Endothelial cell of umbilical vein (primary cell): ENCODE measurements around the gene CEP70. TPM values are rescaled to one million over a fixed set of nuclear protein-coding genes. Genes with fewer than 3 reads are reported as not detected.

Experiments
- BruUV-seq: library from RNA; stranded (reverse); fragments of 400-500 nt; replicated peaks from 2 replicates; lab custom pipeline; 2021; lab: Mats Ljungman, UMichigan
- CTCF ChIA-PET: fragments of 300-600, 350-600 bp; sonication (Branson Sonifier 250); formaldehyde crosslinking; loops from one replicate; lab custom pipeline; 2021; ENCODE audit warnings: antibody characterized with exemption, inconsistent platforms; lab: Charles Lee
- POLR2A ChIA-PET: fragments of 300-600, 350-600 bp; sonication (Branson Sonifier 250); formaldehyde crosslinking; loops from one replicate; lab custom pipeline; 2021; ENCODE audit warnings: antibody characterized with exemption, inconsistent platforms; lab: Charles Lee
- DNase-seq: peaks from one replicate; pipeline ENCODE4 v3.0.0-alpha.2; 2011; ENCODE audit warnings: low read depth, low spot score
- FAIRE-seq: peaks from 2 replicates; lab custom pipeline; 2011; peaks lifted over from hg19 to GRCh38; lab: Jason Lieb, UNC
- H2AFZ ChIP-seq: 2 replicates; pipeline ENCODE4 v1.6.0; 2012; ENCODE audit warnings: low read depth, low read length, control low read depth, inconsistent platforms
- H3K27ac ChIP-seq: 2 replicates; pipeline ENCODE4 v1.5.1; 2011; ENCODE audit warnings: low read depth, mild to moderate bottlenecking, control low read depth, low read length, moderate library complexity; ENCODE audit not compliant: insufficient read depth
- H3K27me3 ChIP-seq, 2 experiments: 2 replicates each; pipeline versions ENCODE4 v1.6.0 to v1.6.1; 2011; ENCODE audit warnings: low read length in 2 of 2, mixed read lengths in 1 of 2; ENCODE audit not compliant: control insufficient read depth in 2 of 2, insufficient read depth in 2 of 2
- H3K36me3 ChIP-seq, 2 experiments: 2 replicates in 1 of 2; 3 replicates in 1 of 2; pipeline ENCODE4 v1.5.1; 2011; ENCODE audit warnings: low read length in 2 of 2, mild to moderate bottlenecking in 1 of 2, moderate library complexity in 1 of 2; ENCODE audit not compliant: control insufficient read depth in 2 of 2, insufficient read depth in 2 of 2; ENCODE audit errors: extremely low read depth in 1 of 2
- H3K4me1 ChIP-seq: 3 replicates; pipeline ENCODE4 v1.5.1; 2011; ENCODE audit warnings: mild to moderate bottlenecking, low read length; ENCODE audit not compliant: control insufficient read depth, insufficient read depth; ENCODE audit errors: extremely low read depth
- H3K4me2 ChIP-seq: 2 replicates; pipeline ENCODE4 v1.6.1; 2011; ENCODE audit warnings: low read length, control low read depth, mixed read lengths; ENCODE audit not compliant: insufficient read depth
- H3K4me3 ChIP-seq, 3 experiments: fragments of 200-600 bp in 1 of 3; sonication (generic), shearing (Covaris generic) in 1 of 3; replicated peaks in 1 of 3; 2 replicates each; pipeline ENCODE4 v1.5.1; 2011 to 2016; ENCODE audit warnings: control low read depth in 3 of 3, low read length in 3 of 3, mild to moderate bottlenecking in 2 of 3, inconsistent platforms in 1 of 3, low read depth in 1 of 3, moderate library complexity in 1 of 3; ENCODE audit not compliant: insufficient read depth in 1 of 3
- H3K79me2 ChIP-seq: 2 replicates; pipeline ENCODE4 v1.6.0; 2012; ENCODE audit warnings: low read length, inconsistent platforms; ENCODE audit not compliant: control insufficient read depth, insufficient read depth
- H3K9ac ChIP-seq: replicated peaks from 2 replicates; pipeline ENCODE3; 2011; ENCODE audit warnings: low read length, control low read depth; ENCODE audit not compliant: insufficient read depth; ENCODE audit errors: extremely low read depth
- H3K9me1 ChIP-seq: replicated peaks from 3 replicates; pipeline ENCODE4 v1.6.0; 2011; ENCODE audit warnings: mild to moderate bottlenecking, low read length; ENCODE audit not compliant: control insufficient read depth, insufficient read depth; ENCODE audit errors: extremely low read depth
- H3K9me3 ChIP-seq: replicated peaks from 2 replicates; pipeline ENCODE4 v1.5.1; 2012; ENCODE audit warnings: low read length, inconsistent platforms; ENCODE audit not compliant: control insufficient read depth, insufficient read depth
- H4K20me1 ChIP-seq: replicated peaks from 2 replicates; pipeline ENCODE3; 2011; ENCODE audit warnings: mild to moderate bottlenecking, low read length; ENCODE audit not compliant: control insufficient read depth, insufficient read depth; ENCODE audit errors: extremely low read depth
- EZH2 ChIP-seq: IDR thresholded peaks from 2 replicates; pipeline ENCODE4 v1.6.1; 2012; ENCODE audit warnings: borderline replicate concordance, low read depth, mild to moderate bottlenecking, moderate library complexity, low read length, inconsistent platforms; ENCODE audit not compliant: severe bottlenecking
- FOS ChIP-seq: IDR thresholded peaks from 2 replicates; pipeline ENCODE4 v1.6.1; 2011; ENCODE audit warnings: mild to moderate bottlenecking, low read length, moderate library complexity, borderline replicate concordance; ENCODE audit not compliant: insufficient read depth
- JUN ChIP-seq: IDR thresholded peaks from 2 replicates; pipeline ENCODE4 v1.6.1; 2011; ENCODE audit warnings: borderline replicate concordance, low read depth; ENCODE audit not compliant: insufficient read length, insufficient read depth
- MYC ChIP-seq: IDR thresholded peaks from one replicate; pipeline ENCODE4 v1.6.1; 2011; ENCODE audit warnings: mild to moderate bottlenecking, low read depth, low read length
- POLR2A ChIP-seq: IDR thresholded peaks from 2 replicates; pipeline ENCODE4 v1.6.1; 2012; ENCODE audit warnings: low read depth, mild to moderate bottlenecking, control low read depth, low read length
- POLR2AphosphoS5 ChIP-seq: IDR thresholded peaks from 2 replicates; pipeline ENCODE4 v1.6.1; 2012; ENCODE audit warnings: low read depth, mild to moderate bottlenecking, control low read depth, low read length, moderate library complexity; ENCODE audit not compliant: insufficient read depth
- dilution Hi-C: fragments of 300-500 bp; cut with MboI; formaldehyde crosslinking; loops from one replicate; pipeline ENCODE4 v1.15.0; 2019; ENCODE audit warnings: low sequenced_read_pairs; ENCODE audit not compliant: extremely low pct_ligation_motif_present
- intact Hi-C: fragments of 100-400 bp; cut with micrococcal nuclease; formaldehyde crosslinking; loops from one replicate; pipeline ENCODE4 v1.10.0; 2022
- polyA plus RNA-seq, 4 experiments: library from polyadenylated mRNA; depleted of rRNA in 3 of 4; stranded (reverse) in 3 of 4; unstranded in 1 of 4; fragments of >200 nt; gene quantifications; 2 replicates each; pipeline versions ENCODE4 v1.2.1 to v1.2.3, GENCODE V29; 2011 to 2012; ENCODE audit warnings: missing spikeins in 1 of 4
- total RNA-seq: library from RNA; stranded (reverse); gene quantifications from 2 replicates; pipeline ENCODE4 v1.2.3, GENCODE V29; 2021

The CEP70 gene
- total and polyA plus RNA-seq, 2 donors (not counting 3 experiments of a cell fraction or from before 2014, with no cell fraction given), result 2.1 to 16.9 TPM

DNA sequence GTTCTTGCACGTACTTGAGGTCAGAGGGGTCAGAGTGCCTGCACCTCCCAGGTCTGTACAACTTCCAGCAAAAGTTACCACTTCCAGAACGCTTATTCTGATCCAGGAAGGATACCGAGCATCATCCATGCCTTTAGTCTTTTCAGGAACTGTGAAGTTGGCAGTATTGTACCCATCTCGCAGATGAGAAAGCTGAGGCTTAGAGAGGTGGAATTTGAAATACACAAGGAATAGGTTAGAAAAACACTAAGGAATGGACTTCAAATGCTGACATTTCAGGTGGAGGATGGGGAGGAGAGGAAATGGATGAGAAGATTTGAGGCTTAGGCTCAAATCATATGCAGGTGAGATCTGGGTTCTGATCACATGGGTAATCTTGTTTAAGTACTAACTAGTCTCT lies 148.4 kb downstream of the CEP70 start:
- ChIA-PET POLR2A (no interaction called here), CTCF (interaction anchor here (1.6 kb wide), 1 partner anchor 28 kb away, joined by 5 read pairs; no protein-coding TSS in a partner anchor)
- no peak overlapping the region for H3K27ac ChIP-seq
- no peak overlapping the region for H3K4me3 ChIP-seq
- H4K20me1 ChIP-seq, result no peaks in the 10 kb centered on the region
- no peaks in the 10 kb centered on the region for H3K9me3 ChIP-seq
- H3K4me1 ChIP-seq, result no peaks in the 10 kb centered on the region
- no peak overlapping the region for H2AFZ ChIP-seq
- H3K4me2 ChIP-seq, result no peak overlapping the region
- no peaks in the 10 kb centered on the region for H3K36me3 ChIP-seq
- no TSS peak for BruUV-seq
- dilution Hi-C loops, result no loop called here
- intact Hi-C loops, result no loop called here
- FAIRE-seq (no peak), DNase-seq (no peak)
- H3K79me2 ChIP-seq, result no peaks in the 10 kb centered on the region
- TF ChIP-seq JUN (no peak), EZH2 (no peak)
- peaks cover 2 to 3% of the 10 kb centered on the region in 2 experiments for H3K27me3 ChIP-seq
- no peaks in the 10 kb centered on the region for H3K9me1 ChIP-seq
- no peak overlapping the region for H3K9ac ChIP-seq

DNA sequence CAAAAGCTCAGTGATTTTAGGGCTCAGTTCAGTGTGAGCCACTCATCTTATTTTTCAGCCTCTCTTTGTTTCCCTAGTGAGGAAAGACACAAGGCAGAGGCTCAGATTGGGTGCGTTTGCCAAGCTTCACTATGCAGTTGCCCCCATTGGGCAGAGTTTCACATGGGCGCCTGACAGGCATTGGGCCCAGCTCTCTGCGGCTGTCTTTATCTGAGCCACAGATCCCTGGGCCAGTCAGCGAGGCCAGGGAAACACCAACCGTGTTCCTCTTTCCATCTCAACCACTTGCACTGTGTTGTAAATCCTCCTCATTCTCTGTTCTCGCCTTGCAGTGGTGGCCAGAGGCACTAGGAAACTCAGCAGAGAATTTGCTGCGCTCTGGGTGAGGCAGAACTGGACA lies 148.8 kb downstream of the CEP70 start:
- Histone ChIP-seq H3K27ac (no peak overlapping the region), H3K4me1 (no peaks in the 10 kb centered on the region), H3K4me2 (no peak overlapping the region), H3K9me3 (no peaks in the 10 kb centered on the region), H3K79me2 (no peaks in the 10 kb centered on the region), H4K20me1 (no peaks in the 10 kb centered on the region), H3K9me1 (no peaks in the 10 kb centered on the region), H2AFZ (no peak overlapping the region), H3K27me3 (peaks cover 2 to 3% of the 10 kb centered on the region in 2 experiments), H3K9ac (no peak overlapping the region), H3K36me3 (no peaks in the 10 kb centered on the region), H3K4me3 (no peak overlapping the region)
- TF ChIP-seq MYC (no peak), FOS (no peak), POLR2A (no peak), POLR2AphosphoS5 (no peak)
- ChIA-PET CTCF (interaction anchor here (1.1 to 1.6 kb wide), 2 partner anchors 28 to 470 kb away, joined by 3 to 5 read pairs; no protein-coding TSS in a partner anchor), POLR2A (no interaction called here)
- no TSS peak for BruUV-seq
- dilution Hi-C loops (no loop called here), intact Hi-C loops (no loop called here)
- DNase-seq, result no peak
- FAIRE-seq, result no peak

Other genes starting within 250 kb of the CEP70 start
- gene MRAS, start 245.7 kb downstream of the CEP70 start, total RNA-seq, result 15.5 and 16.5 TPM in 2 replicates
- gene MRAS, start 245.7 kb downstream of the CEP70 start, polyA plus RNA-seq, result 9.4 and 14.6 TPM in 2 replicates
- gene ESYT3, start 159.6 kb downstream of the CEP70 start, total RNA-seq, result not detected in 2 replicates
- not detected in 2 replicates for gene ESYT3, start 159.6 kb downstream of the CEP70 start, polyA plus RNA-seq
- 9.9 and 11.9 TPM in 2 replicates for gene FAIM, start 14.5 kb upstream of the CEP70 start, total RNA-seq
- gene FAIM, start 14.5 kb upstream of the CEP70 start, polyA plus RNA-seq, result 1.4 and 2.3 TPM in 2 replicates
- 28.4 and 29.8 TPM in 2 replicates for gene PIK3CB, start 240.7 kb upstream of the CEP70 start, total RNA-seq
- 6.2 and 9.0 TPM in 2 replicates for gene PIK3CB, start 240.7 kb upstream of the CEP70 start, polyA plus RNA-seq